Gastrocnemius medialis (tissue), 4 donors: ENCODE results near the gene NFATC3. TPM values are rescaled to one million over a fixed set of nuclear protein-coding genes. Genes with fewer than 3 reads are reported as not detected.
A peak's percentile ranks its signal among the peaks of the same experiment; 100 is the strongest.

Experiments used
- ATAC-seq, 2 donors: fragments of 150-250 bp; one replicate each; pipeline ENCODE4 v1.9.1; 2016
- DNase-seq, 2 donors: peaks; one replicate each; pipeline ENCODE4 v3.0.0-alpha.2; 2019
- H3K27ac ChIP-seq, 4 donors: fragments of 200-600 bp; sonication (generic); 1 replicate in 1 of 4; 2 replicates in 3 of 4; pipeline ENCODE4 v1.5.1; 2016 to 2018; ENCODE audit warnings: mild to moderate bottlenecking in 2 of 4, moderate library complexity in 1 of 4
- H3K27me3 ChIP-seq, 3 donors: fragments of 200-600 bp; sonication (generic) in 2 of 3; 1 replicate in 1 of 3; 2 replicates in 2 of 3; pipeline versions ENCODE4 v1.5.1 to v1.6.0; 2016 to 2019; ENCODE audit warnings: mild to moderate bottlenecking in 1 of 3, moderate library complexity in 1 of 3
- H3K36me3 ChIP-seq, 2 donors: fragments of 200-600 bp; sonication (generic) in 1 of 2; one replicate each; pipeline ENCODE4 v1.5.1; 2017 to 2018
- H3K4me1 ChIP-seq, 2 donors: fragments of 200-600 bp; sonication (generic) in 1 of 2; one replicate each; pipeline ENCODE4 v1.5.1; 2016 to 2017; ENCODE audit warnings: mild to moderate bottlenecking in 2 of 2
- H3K4me3 ChIP-seq, 4 donors: fragments of 200-600 bp; sonication (generic) in 3 of 4; 1 replicate in 1 of 4; 2 replicates in 3 of 4; pipeline ENCODE4 v1.5.1; 2016 to 2019; ENCODE audit warnings: mild to moderate bottlenecking in 2 of 4
- H3K9me3 ChIP-seq, 3 donors: fragments of 200-600 bp; sonication (generic) in 2 of 3; 1 replicate in 1 of 3; 2 replicates in 2 of 3; pipeline ENCODE4 v1.5.1; 2016 to 2019
- CTCF ChIP-seq, 5 experiments: fragments of 450-650 bp in 3 of 5; fragments of 200-600 bp in 2 of 5; sonication (generic) in 2 of 5; IDR thresholded peaks in 4 of 5; conservative IDR thresholded peaks in 1 of 5; 1 replicate in 4 of 5; 2 replicates in 1 of 5; pipeline ENCODE4 v1.5.1; 2016 to 2019; ENCODE audit warnings: antibody characterized with exemption in 5 of 5, mild to moderate bottlenecking in 3 of 5, moderate library complexity in 3 of 5
- POLR2A ChIP-seq, 2 donors: fragments of 450-650 bp; IDR thresholded peaks; one replicate each; pipeline ENCODE4 v1.6.1; 2017; ENCODE audit warnings: antibody characterized with exemption in 2 of 2, mild to moderate bottlenecking in 2 of 2, moderate library complexity in 2 of 2
- in situ Hi-C, 4 donors: fragments of 200-750 bp; cut with MboI; loops; one replicate each; pipeline versions ENCODE4 v1.15.0 to v1.8.0; 2017; ENCODE audit warnings: low sequenced_read_pairs in 4 of 4
- intact Hi-C: fragments of 100-400 bp; cut with DNase I; formaldehyde crosslinking; loops from one replicate; pipeline ENCODE4 v1.15.1; 2023; ENCODE audit warnings: low total_unique reads
- total RNA-seq, 4 donors: library from RNA; depleted of rRNA; stranded (reverse); fragments of >200 nt; gene quantifications; one replicate each; pipeline versions ENCODE4 v1.1.0 to v1.2.3, GENCODE V29; 2016

NFATC3 gene
- total RNA-seq, 4 donors from 2014 or later = 47.9 to 72.7 (median 70.7) TPM

- Histone ChIP-seq H3K27ac (peak overlapping the region; percentile 95 to 100 (median 99)), H3K4me1 (peaks cover 51 to 59% of the 10 kb centered on the region in 2 donors), H3K36me3 (peaks cover 0 to 21% of the 10 kb centered on the region in 2 donors), H3K9me3 (no peaks in the 10 kb centered on the region), H3K27me3 (no peaks in the 10 kb centered on the region), H3K4me3 (peak overlapping the region; percentile 68 to 97 (median 92))
- intact Hi-C loops (loop anchor here (5.0 kb wide), 1 partner anchor 66 kb away; the partner anchor contains the start of genes PRMT7 and SLC7A6OS), in situ Hi-C loops (loop anchor here in 1 of 4 donors (25.0 kb wide), 1 partner anchor 434 kb away; the partner anchor contains the start of genes RANBP10 and TSNAXIP1)
- TF ChIP-seq CTCF (IDR thresholded peaks at IDR 0.05 in 4 of 5, conservative IDR thresholded peaks at IDR 0.05 in 1 of 5) = no peak
- TF ChIP-seq POLR2A (IDR thresholded peaks at IDR 0.05) = no peak
- ATAC-seq = no peak
- DNase-seq = peak in 1 of 2 donors; percentile 28
Measured at GRCh38 chr16:68246121-68246520, 161.0 kb downstream of the NFATC3 start.

- in situ Hi-C loops (loop anchor here in 1 of 4 donors (25.0 kb wide), 1 partner anchor 434 kb away; the partner anchor contains the start of genes RANBP10 and TSNAXIP1), intact Hi-C loops (loop anchor here (5.0 kb wide), 1 partner anchor 66 kb away; the partner anchor contains the start of genes PRMT7 and SLC7A6OS)
- Histone ChIP-seq H3K4me1 (peaks cover 57 to 65% of the 10 kb centered on the region in 2 donors), H3K36me3 (peaks cover 0 to 23% of the 10 kb centered on the region in 2 donors), H3K4me3 (peak overlapping the region; percentile 68 to 97 (median 92)), H3K27me3 (no peaks in the 10 kb centered on the region), H3K9me3 (no peaks in the 10 kb centered on the region), H3K27ac (peak overlapping the region; percentile 95 to 100 (median 99))
- DNase-seq (peak; percentile 72 to 77), ATAC-seq (peak; percentile 29 to 57)
- TF ChIP-seq POLR2A (IDR thresholded peaks at IDR 0.05) = peak; percentile 55 to 70
- TF ChIP-seq CTCF (IDR thresholded peaks at IDR 0.05 in 4 of 5, conservative IDR thresholded peaks at IDR 0.05 in 1 of 5) = no peak
Measured at GRCh38 chr16:68246666-68247065, 161.5 kb downstream of the NFATC3 start.

GRCh38 chr16:68247400-68247799, 162.2 kb downstream of the NFATC3 start:
- in situ Hi-C loops (loop anchor here in 1 of 4 donors (25.0 kb wide), 1 partner anchor 435 kb away; the partner anchor contains the start of genes RANBP10 and TSNAXIP1), intact Hi-C loops (loop anchor here (5.0 kb wide), 1 partner anchor 65 kb away; the partner anchor contains the start of genes PRMT7 and SLC7A6OS)
- ATAC-seq = peak; percentile 31 to 39
- Histone ChIP-seq H3K36me3 (peaks cover 0 to 23% of the 10 kb centered on the region in 2 donors), H3K4me3 (peak overlapping the region; percentile 22 to 88 (median 34)), H3K9me3 (no peaks in the 10 kb centered on the region), H3K27me3 (no peaks in the 10 kb centered on the region), H3K4me1 (peaks cover 62 to 70% of the 10 kb centered on the region in 2 donors), H3K27ac (peak overlapping the region; percentile 95 to 100 (median 99))
- DNase-seq = peak; percentile 64 to 79
- TF ChIP-seq POLR2A (IDR thresholded peaks at IDR 0.05) (peak; percentile 68 to 75), CTCF (IDR thresholded peaks at IDR 0.05 in 4 of 5, conservative IDR thresholded peaks at IDR 0.05 in 1 of 5) (no peak)

- Histone ChIP-seq H3K4me1 (peaks cover 67 to 75% of the 10 kb centered on the region in 2 donors), H3K27ac (peak overlapping the region; percentile 95 to 100 (median 99)), H3K4me3 (peak overlapping the region; percentile 22 to 88 (median 34)), H3K27me3 (no peaks in the 10 kb centered on the region), H3K9me3 (no peaks in the 10 kb centered on the region), H3K36me3 (peaks cover 0 to 24% of the 10 kb centered on the region in 2 donors)
- DNase-seq = no peak
- intact Hi-C loops = loop anchor here (5.0 kb wide), 1 partner anchor 64 kb away; the partner anchor contains the start of genes PRMT7 and SLC7A6OS
- ATAC-seq = no peak
- in situ Hi-C loops = loop anchor here in 1 of 4 donors (25.0 kb wide), 1 partner anchor 436 kb away; the partner anchor contains the start of genes RANBP10 and TSNAXIP1
- TF ChIP-seq POLR2A (IDR thresholded peaks at IDR 0.05) = no peak
- no peak for TF ChIP-seq CTCF (IDR thresholded peaks at IDR 0.05 in 4 of 5, conservative IDR thresholded peaks at IDR 0.05 in 1 of 5)
Measured at GRCh38 chr16:68247932-68248331, 162.8 kb downstream of the NFATC3 start.
